HepG2 (cell line): ENCODE measurements around the gene NEU4. TPM values are rescaled to one million over a fixed set of nuclear protein-coding genes. Genes with fewer than 3 reads are reported as not detected.

Source experiments
- BRD4 ChIP-seq: sonication (generic); formaldehyde crosslinking; IDR thresholded peaks from 2 replicates; pipeline ENCODE4 v1.4.0; 2020; ENCODE audit warnings: missing genetic modification reagents
- CC2D1A ChIP-seq: sonication (generic); formaldehyde crosslinking; IDR thresholded peaks from 2 replicates; pipeline ENCODE4 v1.8.1; 2023; ENCODE audit warnings: mild to moderate bottlenecking, missing genetic modification reagents
- ESRRA ChIP-seq: sonication (generic); formaldehyde crosslinking; IDR thresholded peaks from 2 replicates; pipeline ENCODE4 v1.5.1; 2020; ENCODE audit warnings: mild to moderate bottlenecking, low read depth, missing genetic modification reagents
- GABPB1 ChIP-seq: IDR thresholded peaks from 2 replicates; pipeline ENCODE4 v1.6.1; 2016; ENCODE audit warnings: mild to moderate bottlenecking, missing genetic modification reagents, moderate library complexity, missing compliant biosample characterization
- HMG20B ChIP-seq: conservative IDR thresholded peaks from 2 replicates; pipeline ENCODE4 v1.6.1; 2016; ENCODE audit warnings: missing genetic modification reagents, missing compliant biosample characterization
- MED1 ChIP-seq: sonication (generic); formaldehyde crosslinking; IDR thresholded peaks from 2 replicates; pipeline ENCODE4 v1.4.0; 2020; ENCODE audit warnings: missing genetic modification reagents
- NR2F2 ChIP-seq: IDR thresholded peaks from 2 replicates; pipeline ENCODE4 v1.6.1; 2012; ENCODE audit warnings: low read depth, inconsistent platforms, borderline replicate concordance
- RAD21 ChIP-seq: fragments of 450-650 bp; formaldehyde crosslinking; IDR thresholded peaks from 2 replicates; pipeline ENCODE4 v1.5.0; 2020; ENCODE audit warnings: mild to moderate bottlenecking
- SMYD3 ChIP-seq: sonication (generic); formaldehyde crosslinking; IDR thresholded peaks from 2 replicates; pipeline ENCODE4 v1.8.1; 2023; ENCODE audit warnings: mild to moderate bottlenecking, missing genetic modification reagents
- SNRNP70 ChIP-seq: fragments of 200-400 bp; formaldehyde crosslinking; IDR thresholded peaks from 2 replicates; pipeline ENCODE4 v1.6.1; 2017; ENCODE audit warnings: mild to moderate bottlenecking, low read depth, low read length, moderate library complexity
- SYNCRIP ChIP-seq: fragments of 200-400 bp; formaldehyde crosslinking; IDR thresholded peaks from 2 replicates; pipeline ENCODE4 v1.6.1; 2018; ENCODE audit warnings: mild to moderate bottlenecking, low read depth, low read length; ENCODE audit not compliant: insufficient read depth
- TARDBP ChIP-seq: sonication (generic); formaldehyde crosslinking; IDR thresholded peaks from 2 replicates; pipeline ENCODE4 v1.8.0; 2022; ENCODE audit warnings: mild to moderate bottlenecking, missing genetic modification reagents
- ZNF205 ChIP-seq: IDR thresholded peaks from 2 replicates; pipeline ENCODE4 v1.6.1; 2018; ENCODE audit warnings: missing biosample characterization, missing genetic modification reagents
- ZNF235 ChIP-seq: sonication (generic); formaldehyde crosslinking; IDR thresholded peaks from 2 replicates; pipeline ENCODE4 v1.8.1; 2023; ENCODE audit warnings: mild to moderate bottlenecking, missing genetic modification reagents, borderline replicate concordance
- ZNF550 ChIP-seq: sonication (generic); formaldehyde crosslinking; IDR thresholded peaks from 2 replicates; pipeline ENCODE4 v1.4.0; 2020; ENCODE audit warnings: mild to moderate bottlenecking, missing genetic modification reagents, borderline replicate concordance
- ZNF674 ChIP-seq: sonication (generic); formaldehyde crosslinking; IDR thresholded peaks from 2 replicates; pipeline ENCODE4 v1.5.0; 2020; ENCODE audit warnings: low read depth, mild to moderate bottlenecking, missing genetic modification reagents
- ZSCAN21 ChIP-seq: sonication (generic); formaldehyde crosslinking; IDR thresholded peaks from 2 replicates; pipeline ENCODE4 v1.8.0; 2022; ENCODE audit warnings: mild to moderate bottlenecking, missing genetic modification reagents, moderate library complexity, borderline replicate concordance
- polyA plus RNA-seq, 8 experiments: library from polyadenylated mRNA; depleted of rRNA in 3 of 8; stranded (reverse) in 7 of 8; unstranded in 1 of 8; fragments of >200 nt; fragmentation: Illumina TruSeq in 4 of 8; extraction: Trizol in 4 of 8; gene quantifications; 2 replicates each; pipeline versions ENCODE4 v1.2.1 to v1.2.3, GENCODE V29; 2011 to 2016; ENCODE audit warnings: low read depth in 4 of 8, missing spikeins in 1 of 8, mixed read lengths in 1 of 8; ENCODE audit not compliant: insufficient read depth in 1 of 8
- total RNA-seq, 5 experiments: library from RNA; depleted of rRNA; stranded (reverse); fragments of >200 nt; fragmentation: Illumina TruSeq; extraction: Trizol; gene quantifications; 2 replicates each; pipeline ENCODE4 v1.2.3, GENCODE V29; 2016; ENCODE audit warnings: low read depth in 1 of 5
- TF ChIP-seq, protein P1 (sequence below): sonication (generic); formaldehyde crosslinking; conservative IDR thresholded peaks from 2 replicates; pipeline ENCODE4 v1.4.0; 2020; ENCODE audit warnings: missing genetic modification reagents
- TF ChIP-seq, protein P2 (sequence below): sonication (generic); formaldehyde crosslinking; IDR thresholded peaks from 2 replicates; pipeline ENCODE4 v1.5.0; 2020; ENCODE audit warnings: missing genetic modification reagents
- TF ChIP-seq, protein P3 (sequence below): IDR thresholded peaks from 2 replicates; pipeline ENCODE4 v1.6.1; 2016; ENCODE audit warnings: missing biosample characterization, missing genetic modification reagents, low read depth
- TF ChIP-seq, protein P4 (sequence below): fragments of 450-650 bp; IDR thresholded peaks from 2 replicates; pipeline ENCODE4 v1.6.1; 2017; ENCODE audit warnings: mild to moderate bottlenecking

Gene NEU4
- total and polyA plus RNA-seq, 2 of the 13 experiments (the other 11 are each of a cell fraction or from before 2014, with no cell fraction given) = 53.5 to 107 TPM

DNA sequence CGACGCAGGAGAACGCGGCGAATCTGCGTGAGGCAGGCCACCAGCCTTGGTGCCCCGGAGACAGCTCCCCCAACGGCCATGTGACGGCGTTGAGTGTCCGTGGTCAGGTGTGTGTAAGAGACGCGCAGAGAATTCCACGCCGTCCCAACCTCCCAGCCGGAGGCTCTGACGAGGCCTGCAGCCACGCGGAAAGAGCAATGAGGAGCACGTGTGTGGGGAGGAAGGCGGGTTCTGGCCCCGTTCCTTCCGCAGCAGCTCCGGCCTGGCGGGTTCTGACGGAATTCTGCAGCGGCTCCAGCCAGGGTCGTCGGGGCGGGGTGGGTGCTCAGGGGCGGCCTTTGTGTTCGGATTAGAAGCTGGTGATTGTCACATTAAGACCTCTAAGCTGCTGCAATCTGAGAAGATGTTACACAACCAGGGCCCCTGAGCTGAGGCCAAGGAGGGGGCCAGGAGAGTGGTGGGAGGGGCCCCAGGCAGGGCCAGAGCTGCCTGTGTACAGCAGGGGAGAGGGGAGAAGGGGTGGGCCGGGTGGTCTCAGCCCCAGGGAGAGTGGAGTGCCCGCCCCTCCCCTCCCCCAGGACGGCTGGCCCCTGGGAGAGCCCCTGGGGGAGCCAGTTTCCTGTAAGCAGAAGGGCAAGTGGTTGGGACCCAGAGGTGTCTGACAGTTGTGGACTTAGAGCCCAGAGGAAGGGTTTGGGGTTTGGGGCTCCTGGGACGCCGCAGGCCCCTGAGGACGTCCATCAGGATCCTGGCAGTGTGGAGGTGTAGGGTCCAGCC, 37.5 kb upstream of the NEU4 start (continued):
- TF ChIP-seq, protein P1, sequence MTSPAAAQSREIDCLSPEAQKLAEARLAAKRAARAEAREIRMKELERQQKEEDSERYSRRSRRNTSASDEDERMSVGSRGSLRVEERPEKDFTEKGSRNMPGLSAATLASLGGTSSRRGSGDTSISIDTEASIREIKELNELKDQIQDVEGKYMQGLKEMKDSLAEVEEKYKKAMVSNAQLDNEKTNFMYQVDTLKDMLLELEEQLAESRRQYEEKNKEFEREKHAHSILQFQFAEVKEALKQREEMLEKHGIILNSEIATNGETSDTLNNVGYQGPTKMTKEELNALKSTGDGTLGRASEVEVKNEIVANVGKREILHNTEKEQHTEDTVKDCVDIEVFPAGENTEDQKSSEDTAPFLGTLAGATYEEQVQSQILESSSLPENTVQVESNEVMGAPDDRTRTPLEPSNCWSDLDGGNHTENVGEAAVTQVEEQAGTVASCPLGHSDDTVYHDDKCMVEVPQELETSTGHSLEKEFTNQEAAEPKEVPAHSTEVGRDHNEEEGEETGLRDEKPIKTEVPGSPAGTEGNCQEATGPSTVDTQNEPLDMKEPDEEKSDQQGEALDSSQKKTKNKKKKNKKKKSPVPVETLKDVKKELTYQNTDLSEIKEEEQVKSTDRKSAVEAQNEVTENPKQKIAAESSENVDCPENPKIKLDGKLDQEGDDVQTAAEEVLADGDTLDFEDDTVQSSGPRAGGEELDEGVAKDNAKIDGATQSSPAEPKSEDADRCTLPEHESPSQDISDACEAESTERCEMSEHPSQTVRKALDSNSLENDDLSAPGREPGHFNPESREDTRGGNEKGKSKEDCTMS = no peak
- TF ChIP-seq HMG20B (CRISPR knock-in tag) (peak; percentile 33; the same call in 1 of the 2 replicates), ESRRA (CRISPR knock-in tag) (peak; percentile 65; the same call in 1 of the 2 replicates), GABPB1 (CRISPR knock-in tag) (peak; percentile 74), TARDBP (CRISPR knock-in tag) (peak; percentile 62), ZSCAN21 (CRISPR knock-in tag) (peak; percentile 73; the same call in 1 of the 2 replicates), SNRNP70 (no peak), SYNCRIP (no peak), CC2D1A (CRISPR knock-in tag) (peak; percentile 83; the same call in 1 of the 2 replicates), ZNF235 (CRISPR knock-in tag) (no peak), BRD4 (CRISPR knock-in tag) (peak; percentile 85), ZNF674 (CRISPR knock-in tag) (no peak), ZNF205 (CRISPR knock-in tag) (peak; percentile 63; the same call in 1 of the 2 replicates), MED1 (peak; percentile 50), RAD21 (CRISPR knock-in tag) (peak; percentile 33), NR2F2 (no peak), ZNF550 (peak; percentile 94), SMYD3 (CRISPR knock-in tag) (peak; percentile 76; the same call in 1 of the 2 replicates)
- TF ChIP-seq, protein P2, sequence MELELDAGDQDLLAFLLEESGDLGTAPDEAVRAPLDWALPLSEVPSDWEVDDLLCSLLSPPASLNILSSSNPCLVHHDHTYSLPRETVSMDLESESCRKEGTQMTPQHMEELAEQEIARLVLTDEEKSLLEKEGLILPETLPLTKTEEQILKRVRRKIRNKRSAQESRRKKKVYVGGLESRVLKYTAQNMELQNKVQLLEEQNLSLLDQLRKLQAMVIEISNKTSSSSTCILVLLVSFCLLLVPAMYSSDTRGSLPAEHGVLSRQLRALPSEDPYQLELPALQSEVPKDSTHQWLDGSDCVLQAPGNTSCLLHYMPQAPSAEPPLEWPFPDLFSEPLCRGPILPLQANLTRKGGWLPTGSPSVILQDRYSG (CRISPR knock-in tag) = 0 out of 2 replicates have a peak, but pooled peaks have one; percentile 16
- TF ChIP-seq, protein P3, sequence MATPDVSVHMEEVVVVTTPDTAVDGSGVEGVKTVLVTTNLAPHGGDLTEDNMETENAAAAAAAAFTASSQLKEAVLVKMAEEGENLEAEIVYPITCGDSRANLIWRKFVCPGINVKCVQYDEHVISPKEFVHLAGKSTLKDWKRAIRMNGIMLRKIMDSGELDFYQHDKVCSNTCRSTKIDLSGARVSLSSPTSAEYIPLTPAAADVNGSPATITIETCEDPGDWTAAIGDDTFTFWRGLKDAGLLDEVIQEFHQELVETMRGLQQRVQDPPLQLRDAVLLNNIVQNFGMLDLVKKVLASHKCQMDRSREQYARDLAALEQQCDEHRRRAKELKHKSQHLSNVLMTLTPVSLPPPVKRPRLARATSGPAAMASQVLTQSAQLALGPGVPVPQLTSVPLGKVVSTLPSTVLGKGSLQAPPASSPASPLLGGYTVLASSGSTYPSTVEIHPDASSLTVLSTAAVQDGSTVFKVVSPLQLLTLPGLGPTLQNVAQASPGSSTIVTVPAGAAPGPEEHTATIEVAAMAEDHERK (CRISPR knock-in tag) = no peak
- TF ChIP-seq, protein P4, sequence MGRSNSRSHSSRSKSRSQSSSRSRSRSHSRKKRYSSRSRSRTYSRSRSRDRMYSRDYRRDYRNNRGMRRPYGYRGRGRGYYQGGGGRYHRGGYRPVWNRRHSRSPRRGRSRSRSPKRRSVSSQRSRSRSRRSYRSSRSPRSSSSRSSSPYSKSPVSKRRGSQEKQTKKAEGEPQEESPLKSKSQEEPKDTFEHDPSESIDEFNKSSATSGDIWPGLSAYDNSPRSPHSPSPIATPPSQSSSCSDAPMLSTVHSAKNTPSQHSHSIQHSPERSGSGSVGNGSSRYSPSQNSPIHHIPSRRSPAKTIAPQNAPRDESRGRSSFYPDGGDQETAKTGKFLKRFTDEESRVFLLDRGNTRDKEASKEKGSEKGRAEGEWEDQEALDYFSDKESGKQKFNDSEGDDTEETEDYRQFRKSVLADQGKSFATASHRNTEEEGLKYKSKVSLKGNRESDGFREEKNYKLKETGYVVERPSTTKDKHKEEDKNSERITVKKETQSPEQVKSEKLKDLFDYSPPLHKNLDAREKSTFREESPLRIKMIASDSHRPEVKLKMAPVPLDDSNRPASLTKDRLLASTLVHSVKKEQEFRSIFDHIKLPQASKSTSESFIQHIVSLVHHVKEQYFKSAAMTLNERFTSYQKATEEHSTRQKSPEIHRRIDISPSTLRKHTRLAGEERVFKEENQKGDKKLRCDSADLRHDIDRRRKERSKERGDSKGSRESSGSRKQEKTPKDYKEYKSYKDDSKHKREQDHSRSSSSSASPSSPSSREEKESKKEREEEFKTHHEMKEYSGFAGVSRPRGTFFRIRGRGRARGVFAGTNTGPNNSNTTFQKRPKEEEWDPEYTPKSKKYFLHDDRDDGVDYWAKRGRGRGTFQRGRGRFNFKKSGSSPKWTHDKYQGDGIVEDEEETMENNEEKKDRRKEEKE = no peak
